Activated T-helper 1 cell treated with anti-CD3 and anti-CD28 coated beads, Interleukin-12 subunit alpha, Interleukin-12 subunit beta, Interleukin-2, Interleukin-4 antibody, amounts not matched to agents 30 ng/mL and 10 ng/mL and 1 ng/mL, durations not matched to agents 14 hours and 24 hours and 36 hours (primary cell): ENCODE measurements around the gene HECTD1. TPM values are rescaled to one million over a fixed set of nuclear protein-coding genes. Genes with fewer than 3 reads are reported as not detected.

Source experiments
- DNase-seq: peaks from one replicate; pipeline ENCODE4 v3.0.0; 2021; ENCODE audit warnings: low spot score
- H3K27ac Mint-ChIP-seq: one replicate; pipeline ENCODE4 v1.8.0; 2021; ENCODE audit warnings: mild to moderate bottlenecking, mixed read lengths
- H3K27me3 Mint-ChIP-seq: one replicate; pipeline ENCODE4 v1.8.0; 2022; ENCODE audit warnings: mild to moderate bottlenecking, moderate library complexity, mixed read lengths; ENCODE audit not compliant: insufficient read depth
- H3K36me3 Mint-ChIP-seq: one replicate; pipeline ENCODE4 v1.8.0; 2021; ENCODE audit warnings: low read depth, mixed read lengths
- H3K4me1 Mint-ChIP-seq: one replicate; pipeline ENCODE4 v1.8.0; 2021; ENCODE audit warnings: low read depth, mixed read lengths
- H3K4me3 Mint-ChIP-seq: one replicate; pipeline ENCODE4 v1.8.0; 2021; ENCODE audit warnings: mild to moderate bottlenecking, moderate library complexity, mixed read lengths
- H3K9me3 Mint-ChIP-seq: one replicate; pipeline ENCODE4 v1.8.0; 2021; ENCODE audit warnings: mixed read lengths
- intact Hi-C: fragments of 100-400 bp; cut with micrococcal nuclease; formaldehyde crosslinking; loops from one replicate; pipeline ENCODE4 v1.15.1; 2024
- total RNA-seq: library from RNA; stranded (reverse); gene quantifications from 2 replicates; pipeline ENCODE4 v1.2.3, GENCODE V29; 2022

The HECTD1 gene
- total RNA-seq, 1 donor from 2014 or later: 127 TPM

DNA sequence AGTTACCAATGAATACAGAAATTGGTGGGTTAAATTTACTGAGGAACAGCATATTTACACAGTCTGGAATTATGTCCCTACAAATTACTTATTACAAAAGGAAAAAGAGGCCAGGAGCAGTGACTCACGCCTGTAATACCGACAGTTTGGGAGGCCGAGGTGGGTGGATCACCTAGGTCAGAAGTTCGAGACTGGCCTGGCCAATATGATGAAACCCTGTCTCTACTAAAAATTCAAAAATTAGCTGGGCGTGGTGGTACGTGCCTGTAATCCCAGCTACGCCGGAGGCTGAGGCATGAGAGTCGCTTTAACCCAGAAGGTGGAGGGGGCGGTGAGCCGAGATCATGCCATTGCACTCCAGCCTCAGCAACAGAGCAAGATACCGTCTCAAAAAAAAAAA is 52.6 kb downstream of the HECTD1 start:
- DNase-seq: no peak
- Mint-ChIP-seq H3K4me1 (no peaks in the 10 kb centered on the region), H3K27ac (no peak overlapping the region), H3K4me3 (no peak overlapping the region), H3K36me3 (peaks cover 25% of the 10 kb centered on the region), H3K9me3 (no peaks in the 10 kb centered on the region), H3K27me3 (no peaks in the 10 kb centered on the region)
- intact Hi-C loops: no loop called here

DNA sequence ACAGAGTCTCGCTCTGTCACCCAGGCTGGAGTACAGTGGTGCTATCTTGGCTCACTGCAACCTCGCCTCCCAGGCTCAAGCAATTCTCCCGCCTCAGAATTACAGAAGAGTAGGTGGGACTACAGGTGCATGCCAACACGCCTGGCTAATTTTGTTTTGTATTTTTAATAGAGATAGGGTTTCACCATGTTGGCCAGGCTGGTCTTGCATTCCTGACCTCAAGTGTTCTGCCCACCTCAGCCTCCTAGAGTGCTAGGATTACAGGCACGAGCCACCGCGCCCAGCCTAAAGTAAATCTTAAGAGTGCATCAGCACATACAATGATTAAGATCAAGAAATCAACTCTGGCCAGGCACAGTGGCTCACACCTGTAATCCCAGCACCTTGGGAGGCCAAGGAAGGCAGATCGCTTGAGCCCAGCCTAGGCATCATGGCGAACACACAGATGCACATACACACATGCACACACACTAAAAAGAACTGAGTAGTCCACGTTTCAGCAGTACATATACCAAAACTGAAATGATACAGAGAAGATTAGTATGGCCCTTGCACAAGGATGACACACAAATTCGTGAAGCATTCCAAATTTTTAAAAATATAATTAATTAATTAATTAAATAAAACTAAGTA is 65.0 kb downstream of the HECTD1 start:
- Mint-ChIP-seq H3K27ac (no peak overlapping the region), H3K4me1 (no peaks in the 10 kb centered on the region), H3K9me3 (no peaks in the 10 kb centered on the region), H3K4me3 (no peak overlapping the region), H3K36me3 (peaks cover 24% of the 10 kb centered on the region), H3K27me3 (no peaks in the 10 kb centered on the region)
- intact Hi-C loops: no loop called here
- no peak for DNase-seq

DNA sequence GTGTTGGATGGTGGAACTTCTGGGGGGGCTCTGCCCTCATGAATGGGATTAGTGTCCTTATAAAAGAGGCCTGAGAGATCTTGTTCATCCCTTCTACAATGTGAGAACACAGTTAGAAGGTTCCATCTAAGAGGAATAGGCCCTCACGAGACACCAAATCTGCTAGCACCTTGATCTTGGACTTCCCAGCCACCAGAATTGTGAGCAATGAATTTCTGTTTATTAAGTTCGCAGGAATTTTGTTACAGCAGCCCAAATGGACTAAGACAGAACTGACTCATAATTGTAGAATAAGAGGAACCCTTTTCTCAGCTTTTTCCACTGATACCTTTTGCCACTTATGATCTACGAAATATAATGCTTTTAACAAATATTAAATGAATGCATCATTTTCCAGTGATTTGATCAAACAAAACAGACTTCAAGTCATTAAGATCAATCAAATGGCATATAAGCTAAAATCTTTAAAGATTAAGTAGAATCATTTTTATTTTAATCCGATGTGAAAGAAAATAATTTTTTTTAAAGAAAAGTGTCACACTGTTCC is 68.2 kb downstream of the HECTD1 start:
- intact Hi-C loops: no loop called here
- no peaks in the 10 kb centered on the region for H3K4me1 Mint-ChIP-seq
- H3K4me3 Mint-ChIP-seq: no peak overlapping the region
- DNase-seq: no peak
- H3K27ac Mint-ChIP-seq: no peak overlapping the region
- no peaks in the 10 kb centered on the region for H3K27me3 Mint-ChIP-seq
- no peaks in the 10 kb centered on the region for H3K9me3 Mint-ChIP-seq
- H3K36me3 Mint-ChIP-seq: peaks cover 28% of the 10 kb centered on the region

DNA sequence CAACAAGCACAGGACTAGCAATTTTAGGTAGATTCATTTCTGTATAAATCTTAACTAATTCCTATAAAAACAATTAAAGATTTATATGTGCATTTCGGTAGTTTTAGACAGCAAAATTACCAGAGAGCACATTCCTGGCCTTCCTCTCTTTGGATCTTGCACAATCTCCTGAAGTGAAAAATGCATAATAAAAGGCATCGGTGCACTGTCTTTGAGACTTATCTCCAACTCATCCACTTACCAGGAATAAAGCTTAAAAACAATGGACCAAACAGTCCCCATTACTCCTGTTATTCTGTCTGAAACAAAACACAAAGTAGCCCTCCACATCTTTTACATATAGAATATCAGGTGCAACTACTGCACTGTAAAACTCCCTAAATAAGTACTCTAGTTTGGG is 69.3 kb downstream of the HECTD1 start:
- peaks cover 25% of the 10 kb centered on the region for H3K36me3 Mint-ChIP-seq
- no peaks in the 10 kb centered on the region for H3K27me3 Mint-ChIP-seq
- no peak overlapping the region for H3K4me3 Mint-ChIP-seq
- no peaks in the 10 kb centered on the region for H3K4me1 Mint-ChIP-seq
- H3K27ac Mint-ChIP-seq: no peak overlapping the region
- DNase-seq: no peak
- H3K9me3 Mint-ChIP-seq: no peaks in the 10 kb centered on the region
- intact Hi-C loops: no loop called here

DNA sequence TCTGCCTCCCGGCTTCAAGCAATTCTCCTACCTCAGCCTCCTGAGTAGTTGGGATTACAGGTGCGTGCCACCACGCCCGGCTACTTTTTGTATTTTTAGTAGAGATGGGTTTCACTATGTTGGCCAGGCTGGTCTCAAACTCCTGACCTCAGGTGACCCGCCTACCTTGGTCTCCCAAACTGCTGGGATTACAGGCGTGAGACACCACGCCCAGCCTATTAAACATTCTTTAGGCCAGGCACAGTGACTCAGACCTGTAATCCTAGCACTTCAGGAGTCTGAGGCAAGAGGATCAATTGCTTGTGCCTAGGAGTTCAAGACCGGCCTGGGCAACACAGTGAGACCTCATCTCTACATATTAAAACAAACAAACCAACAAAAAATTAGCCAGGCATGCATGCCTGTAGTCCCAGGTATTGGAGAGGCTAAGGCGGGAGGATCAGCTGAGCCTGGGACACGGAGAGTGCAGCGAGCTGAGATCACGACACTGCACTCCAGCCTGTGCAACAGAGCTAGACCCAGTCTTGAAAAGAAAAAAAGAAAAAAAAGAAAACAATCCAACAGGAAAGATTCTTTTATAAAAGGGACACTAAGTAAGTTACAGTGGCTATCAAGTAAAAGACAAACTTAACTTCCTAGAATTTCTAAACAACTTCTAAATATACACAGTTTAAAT is 70.2 kb downstream of the HECTD1 start:
- no peak for DNase-seq
- intact Hi-C loops: no loop called here
- H3K9me3 Mint-ChIP-seq: no peaks in the 10 kb centered on the region
- H3K4me1 Mint-ChIP-seq: no peaks in the 10 kb centered on the region
- no peak overlapping the region for H3K4me3 Mint-ChIP-seq
- H3K27me3 Mint-ChIP-seq: no peaks in the 10 kb centered on the region
- H3K27ac Mint-ChIP-seq: no peak overlapping the region
- H3K36me3 Mint-ChIP-seq: peaks cover 26% of the 10 kb centered on the region

DNA sequence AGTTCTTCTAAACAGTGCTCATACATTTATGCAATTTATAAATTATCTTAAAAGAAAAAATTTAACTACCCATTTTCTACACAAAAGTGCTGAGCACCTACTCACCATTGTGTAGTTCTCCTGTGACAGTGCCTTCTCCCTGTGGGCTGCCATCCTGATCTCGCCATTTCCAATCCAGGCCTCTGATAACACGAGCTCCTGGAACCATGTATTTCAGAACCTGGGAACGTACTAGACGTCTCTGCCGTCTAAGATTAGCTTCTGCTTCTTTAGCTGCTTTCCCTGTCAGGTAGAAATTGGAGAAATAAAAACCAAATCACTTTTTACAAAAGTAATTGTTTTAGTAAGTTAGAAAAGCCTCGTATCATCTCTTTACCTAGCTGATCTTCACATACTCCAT is 74.5 kb downstream of the HECTD1 start:
- H3K27me3 Mint-ChIP-seq: no peaks in the 10 kb centered on the region
- intact Hi-C loops: no loop called here
- no peak overlapping the region for H3K27ac Mint-ChIP-seq

DNA sequence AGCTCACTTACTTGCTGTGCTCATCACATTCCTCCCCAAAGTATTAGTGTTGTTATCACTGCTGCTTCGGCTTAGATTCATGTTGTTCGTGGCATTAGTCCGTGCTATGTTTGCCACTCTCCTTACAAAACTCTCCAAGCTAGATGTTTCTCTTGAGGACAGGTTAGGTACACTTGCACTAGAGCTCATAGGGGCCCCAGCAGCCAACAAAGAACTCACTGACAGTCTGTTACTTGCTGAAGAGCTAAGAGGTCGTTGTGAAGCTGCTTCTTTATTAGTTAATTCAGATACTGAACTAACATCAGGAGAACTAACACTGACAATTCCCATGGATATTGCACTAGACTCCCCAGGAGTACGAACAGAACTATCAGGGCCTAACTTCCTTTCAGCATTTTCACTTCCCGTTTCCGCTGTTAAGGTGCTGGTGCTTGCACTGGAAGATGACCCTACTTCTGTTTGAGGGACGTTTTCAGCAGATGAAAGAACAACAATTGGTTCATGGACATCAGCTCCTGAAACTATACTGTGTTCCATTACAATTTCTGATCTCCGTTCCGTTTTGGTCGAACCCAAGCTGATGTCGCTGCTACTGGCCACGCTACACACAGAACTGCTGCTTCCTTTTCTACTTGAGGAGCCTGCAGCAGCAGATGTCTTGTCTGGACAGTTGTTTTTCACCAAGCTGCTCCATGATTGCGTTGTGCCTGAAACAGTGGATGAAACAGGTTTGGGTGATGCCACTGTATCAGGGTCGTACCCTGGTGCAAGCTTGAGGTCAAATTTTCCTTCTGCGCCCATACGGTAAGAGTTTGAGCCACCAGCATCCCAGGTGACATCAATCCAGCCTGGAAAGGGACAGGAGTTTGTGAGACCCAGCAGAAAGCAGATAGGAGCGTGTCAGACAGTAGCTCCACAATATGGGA is 78.7 kb downstream of the HECTD1 start:
- no peaks in the 10 kb centered on the region for H3K27me3 Mint-ChIP-seq
- H3K36me3 Mint-ChIP-seq: peaks cover 53% of the 10 kb centered on the region
- H3K27ac Mint-ChIP-seq: peak overlapping the region; percentile 40
- H3K4me3 Mint-ChIP-seq: no peak overlapping the region
- no peak for DNase-seq
- no peaks in the 10 kb centered on the region for H3K9me3 Mint-ChIP-seq
- H3K4me1 Mint-ChIP-seq: peaks cover 30% of the 10 kb centered on the region
- intact Hi-C loops: loop anchor here (5.0 to 10.0 kb wide), 3 partner anchors 228 to 504 kb away; partner anchors contain the start of genes DTD2 and SCFD1

More for the DNA sequence above, 74.5 kb downstream of the HECTD1 start:
- no peak for DNase-seq
- H3K4me1 Mint-ChIP-seq: peaks cover 12% of the 10 kb centered on the region
- H3K36me3 Mint-ChIP-seq: peaks cover 45% of the 10 kb centered on the region
- H3K9me3 Mint-ChIP-seq: no peaks in the 10 kb centered on the region
- no peak overlapping the region for H3K4me3 Mint-ChIP-seq

DNA sequence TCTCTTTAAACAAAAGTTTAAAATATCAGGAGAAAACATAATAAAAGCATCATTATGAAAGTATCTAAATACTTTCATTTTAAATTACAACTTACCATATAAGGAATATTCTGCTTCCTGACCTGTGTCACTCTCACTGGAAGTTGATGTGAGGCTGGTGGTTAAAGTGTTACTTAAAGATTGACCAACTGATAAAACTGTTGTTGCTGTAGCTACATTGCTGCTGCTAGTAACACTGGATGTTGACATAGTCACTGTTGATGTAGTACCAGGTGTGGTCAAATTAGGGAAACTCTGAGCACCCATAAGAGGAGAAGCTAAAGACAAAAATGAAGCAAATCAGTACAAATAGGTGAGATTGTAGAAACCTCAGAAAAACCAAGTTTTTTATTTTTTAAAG is 79.9 kb downstream of the HECTD1 start:
- intact Hi-C loops: loop anchor here (1.0 to 10.0 kb wide), 6 partner anchors 81 to 503 kb away; partner anchors contain the start of genes DTD2, SCFD1 and STRN3
- Mint-ChIP-seq H3K4me1 (peaks cover 31% of the 10 kb centered on the region), H3K4me3 (peak overlapping the region; percentile 16), H3K27ac (peak overlapping the region; percentile 64), H3K27me3 (no peaks in the 10 kb centered on the region), H3K36me3 (peaks cover 53% of the 10 kb centered on the region), H3K9me3 (no peaks in the 10 kb centered on the region)
- DNase-seq: peak; percentile 56

DNA sequence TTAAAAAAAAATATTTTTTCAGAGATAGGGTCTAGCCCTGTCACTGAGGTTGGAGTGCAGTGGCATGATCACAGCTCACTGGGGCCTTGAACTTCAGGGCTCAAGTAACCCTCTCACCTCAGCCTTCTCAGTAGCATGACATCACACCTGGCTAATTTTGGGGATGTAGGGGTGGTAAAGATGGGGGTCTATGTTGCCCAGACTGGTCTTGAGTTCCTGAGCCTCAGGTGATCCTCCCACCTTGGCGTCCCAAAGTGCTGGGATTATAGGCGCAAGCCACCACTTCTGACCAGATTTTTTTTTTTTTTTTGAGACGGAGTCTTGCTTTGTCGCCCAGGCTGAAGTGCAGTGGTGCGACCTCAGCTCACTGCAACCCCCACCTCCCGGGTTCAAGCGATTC is 80.9 kb downstream of the HECTD1 start:
- intact Hi-C loops: loop anchor here (1.0 to 10.0 kb wide), 6 partner anchors 82 to 502 kb away; partner anchors contain the start of genes DTD2, SCFD1 and STRN3

DNA sequence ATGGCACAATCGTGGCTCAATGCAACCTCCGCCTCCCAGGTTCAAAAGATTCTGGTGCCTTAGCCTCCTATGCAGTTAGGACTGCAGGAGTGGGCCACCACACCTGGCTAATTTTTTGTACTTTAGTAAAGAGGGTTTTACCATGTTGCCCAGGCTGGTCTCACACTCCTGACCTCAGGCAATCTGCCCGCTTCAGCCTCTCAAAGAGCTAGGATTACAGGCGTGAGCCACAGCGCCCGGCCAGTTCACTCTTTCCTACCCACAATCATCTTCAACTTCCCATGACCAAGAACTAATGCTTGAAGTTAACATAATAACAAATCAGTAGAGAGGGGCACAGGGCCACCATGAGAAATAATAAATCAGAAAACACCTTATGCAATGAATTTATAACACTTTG is 82.4 kb downstream of the HECTD1 start:
- Mint-ChIP-seq H3K27me3 (no peaks in the 10 kb centered on the region), H3K9me3 (no peaks in the 10 kb centered on the region), H3K4me1 (peaks cover 31% of the 10 kb centered on the region), H3K4me3 (no peak overlapping the region), H3K27ac (no peak overlapping the region), H3K36me3 (peaks cover 51% of the 10 kb centered on the region)
- no peak for DNase-seq
- intact Hi-C loops: loop anchor here (5.0 to 10.0 kb wide), 3 partner anchors 232 to 500 kb away; partner anchors contain the start of genes DTD2 and SCFD1

More for the DNA sequence above, 80.9 kb downstream of the HECTD1 start:
- DNase-seq: no peak
- peaks cover 31% of the 10 kb centered on the region for H3K4me1 Mint-ChIP-seq
- H3K36me3 Mint-ChIP-seq: peaks cover 57% of the 10 kb centered on the region
- H3K9me3 Mint-ChIP-seq: no peaks in the 10 kb centered on the region
- H3K27me3 Mint-ChIP-seq: no peaks in the 10 kb centered on the region
- no peak overlapping the region for H3K4me3 Mint-ChIP-seq
- H3K27ac Mint-ChIP-seq: no peak overlapping the region

DNA sequence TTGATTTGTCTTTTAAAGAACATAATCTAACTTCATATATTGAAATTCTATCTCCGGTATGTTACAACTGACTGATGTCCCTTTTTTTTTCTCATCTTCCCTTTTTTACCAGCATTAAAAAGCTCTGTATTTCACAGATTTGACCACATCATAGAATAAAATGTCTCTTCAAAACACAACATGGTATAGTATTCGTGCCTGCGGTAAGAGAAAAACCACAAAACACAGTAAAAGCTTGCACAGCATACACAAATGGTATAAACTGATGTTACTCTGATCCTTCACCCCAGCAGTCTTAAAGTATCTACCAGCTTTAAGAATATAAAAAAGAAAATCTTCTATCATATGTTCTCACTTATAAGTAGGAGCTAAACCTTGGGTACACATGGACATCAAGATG is 83.4 kb downstream of the HECTD1 start:
- DNase-seq: peak; percentile 28
- peaks cover 53% of the 10 kb centered on the region for H3K36me3 Mint-ChIP-seq

DNA sequence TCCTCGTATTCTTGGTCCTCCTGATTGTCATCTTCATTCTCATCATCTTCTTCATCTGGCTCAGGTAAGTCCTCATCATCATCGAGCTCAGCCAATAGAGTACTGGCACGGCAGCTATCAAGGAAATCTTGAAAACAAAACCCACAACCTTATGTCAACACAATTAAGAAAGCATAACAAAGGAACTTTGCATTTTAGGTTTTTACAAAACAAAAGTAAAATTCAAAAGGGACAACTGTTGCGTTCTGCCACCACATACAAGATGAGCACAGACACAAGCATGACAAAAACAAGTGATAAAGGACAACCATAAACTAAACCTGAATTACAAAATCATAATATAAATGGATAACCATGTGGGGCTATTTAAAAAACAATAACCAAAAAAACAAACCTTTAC is 84.7 kb downstream of the HECTD1 start:
- Mint-ChIP-seq H3K36me3 (peaks cover 46% of the 10 kb centered on the region), H3K4me3 (no peak overlapping the region), H3K27me3 (no peaks in the 10 kb centered on the region), H3K9me3 (no peaks in the 10 kb centered on the region), H3K27ac (no peak overlapping the region), H3K4me1 (peaks cover 17% of the 10 kb centered on the region)
- DNase-seq: no peak
- intact Hi-C loops: loop anchor here (10.0 kb wide), 2 partner anchors 332 to 498 kb away; partner anchors contain the start of genes DTD2 and SCFD1

More for the DNA sequence above, 83.4 kb downstream of the HECTD1 start:
- H3K27ac Mint-ChIP-seq: peak overlapping the region; percentile 25
- no peaks in the 10 kb centered on the region for H3K27me3 Mint-ChIP-seq
- no peaks in the 10 kb centered on the region for H3K9me3 Mint-ChIP-seq
- intact Hi-C loops: loop anchor here (10.0 kb wide), 2 partner anchors 331 to 499 kb away; partner anchors contain the start of genes DTD2 and SCFD1
- peak overlapping the region; percentile 4 for H3K4me3 Mint-ChIP-seq
- H3K4me1 Mint-ChIP-seq: peaks cover 30% of the 10 kb centered on the region
